ENCODE measurements around the gene CERKL.

CERKL gene

DNA sequence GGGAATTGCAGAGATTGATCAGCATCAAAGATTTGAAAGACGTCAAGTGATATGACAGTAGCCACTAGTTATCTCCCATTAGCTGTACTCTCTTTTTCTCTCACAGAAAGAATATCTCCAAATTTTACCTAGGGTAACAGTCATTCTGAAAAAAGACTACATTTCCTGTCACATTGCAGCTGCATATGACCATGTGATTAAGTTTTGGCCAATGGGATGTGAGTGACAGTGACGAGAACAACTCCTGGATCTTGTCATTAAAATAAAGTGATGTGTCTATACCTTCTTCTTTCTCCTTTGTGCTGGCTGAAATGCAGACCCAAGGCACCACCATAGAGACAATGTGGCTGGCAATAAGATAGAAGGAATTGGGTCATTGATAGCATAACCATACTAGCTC is 34.0 kb upstream of the CERKL start:
- TF ChIP-seq, protein P1, sequence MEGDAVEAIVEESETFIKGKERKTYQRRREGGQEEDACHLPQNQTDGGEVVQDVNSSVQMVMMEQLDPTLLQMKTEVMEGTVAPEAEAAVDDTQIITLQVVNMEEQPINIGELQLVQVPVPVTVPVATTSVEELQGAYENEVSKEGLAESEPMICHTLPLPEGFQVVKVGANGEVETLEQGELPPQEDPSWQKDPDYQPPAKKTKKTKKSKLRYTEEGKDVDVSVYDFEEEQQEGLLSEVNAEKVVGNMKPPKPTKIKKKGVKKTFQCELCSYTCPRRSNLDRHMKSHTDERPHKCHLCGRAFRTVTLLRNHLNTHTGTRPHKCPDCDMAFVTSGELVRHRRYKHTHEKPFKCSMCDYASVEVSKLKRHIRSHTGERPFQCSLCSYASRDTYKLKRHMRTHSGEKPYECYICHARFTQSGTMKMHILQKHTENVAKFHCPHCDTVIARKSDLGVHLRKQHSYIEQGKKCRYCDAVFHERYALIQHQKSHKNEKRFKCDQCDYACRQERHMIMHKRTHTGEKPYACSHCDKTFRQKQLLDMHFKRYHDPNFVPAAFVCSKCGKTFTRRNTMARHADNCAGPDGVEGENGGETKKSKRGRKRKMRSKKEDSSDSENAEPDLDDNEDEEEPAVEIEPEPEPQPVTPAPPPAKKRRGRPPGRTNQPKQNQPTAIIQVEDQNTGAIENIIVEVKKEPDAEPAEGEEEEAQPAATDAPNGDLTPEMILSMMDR (IDR thresholded peaks at IDR 0.05; ENCODE audit: low read depth, low read length) = no peak
- H3K9me3 ChIP-seq = no peaks in the 10 kb centered on the region
- no peak for DNase-seq
- no peak overlapping the region for H3K4me3 ChIP-seq (ENCODE audit: low read depth, low read length)
- H3K36me3 ChIP-seq = no peaks in the 10 kb centered on the region
- H3K4me1 ChIP-seq = no peaks in the 10 kb centered on the region
- no peaks in the 10 kb centered on the region for H3K27me3 ChIP-seq

DNA sequence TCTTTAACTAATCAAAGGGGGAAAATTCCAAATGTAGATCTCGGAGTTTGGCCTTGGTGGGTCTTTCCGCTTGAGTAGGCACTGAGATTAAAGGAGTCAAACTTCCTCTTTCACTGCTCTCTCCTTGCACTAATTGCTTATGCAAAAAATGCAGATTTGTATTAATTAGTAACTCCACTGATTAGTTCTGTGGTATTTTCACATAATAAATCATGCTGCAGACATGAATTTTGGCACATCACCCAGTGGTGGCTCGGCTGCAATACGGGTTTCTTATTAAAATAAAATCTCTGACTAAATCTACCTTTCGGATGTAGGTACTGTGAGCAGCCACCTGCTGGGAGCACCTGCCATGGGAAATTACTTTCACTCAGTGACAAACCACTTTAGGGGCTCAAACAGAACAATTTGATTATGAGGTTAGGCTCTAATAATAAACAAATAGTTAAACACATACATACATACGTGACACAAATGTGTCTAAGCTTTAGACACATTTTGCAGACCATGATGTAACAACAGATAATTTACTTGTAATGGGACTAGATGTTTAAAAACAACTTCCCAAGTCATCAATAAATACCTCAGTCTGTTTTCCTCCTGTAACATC is 29.8 kb upstream of the CERKL start:
- no peak for DNase-seq
- Histone ChIP-seq H3K36me3 (no peaks in the 10 kb centered on the region), H3K27me3 (peaks cover 32% of the 10 kb centered on the region), H3K4me1 (no peaks in the 10 kb centered on the region), H3K4me3 (ENCODE audit: low read depth, low read length) (no peak overlapping the region), H3K9me3 (no peaks in the 10 kb centered on the region)
- TF ChIP-seq, protein P1 (IDR thresholded peaks at IDR 0.05; ENCODE audit: low read depth, low read length) = no peak

DNA sequence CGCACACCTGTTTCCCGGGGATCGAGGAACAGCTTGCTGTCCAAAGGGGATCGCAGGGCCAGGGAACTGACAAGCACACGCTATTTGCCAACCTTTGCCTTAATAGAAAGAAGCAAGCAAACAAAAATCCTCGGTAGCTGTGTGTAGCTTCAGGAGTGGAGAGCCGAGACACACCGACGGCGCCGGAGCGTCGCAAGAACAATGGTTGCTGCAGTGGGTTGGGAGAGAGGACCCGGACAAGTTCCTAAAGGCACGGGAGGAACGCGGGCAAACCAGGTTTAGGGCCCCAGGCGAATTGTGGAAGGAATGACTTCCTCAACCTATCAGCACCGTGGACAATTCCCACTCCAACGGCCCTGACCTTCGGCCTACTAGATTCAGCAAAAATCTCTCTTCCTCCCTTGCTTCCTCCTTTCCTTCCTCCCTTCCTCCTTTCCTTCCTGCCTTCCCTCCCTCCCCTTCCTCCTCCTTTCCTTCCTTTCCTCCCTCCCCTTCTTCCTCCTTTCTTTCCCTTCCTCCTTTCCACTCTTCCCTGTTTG is 28.3 kb upstream of the CERKL start:
- no peak overlapping the region for H3K4me3 ChIP-seq (ENCODE audit: low read depth, low read length)
- TF ChIP-seq, protein P1 (IDR thresholded peaks at IDR 0.05; ENCODE audit: low read depth, low read length) = no peak
- H3K36me3 ChIP-seq = no peaks in the 10 kb centered on the region
- no peaks in the 10 kb centered on the region for H3K9me3 ChIP-seq
- no peaks in the 10 kb centered on the region for H3K4me1 ChIP-seq
- DNase-seq = no peak
- peaks cover 42% of the 10 kb centered on the region for H3K27me3 ChIP-seq

DNA sequence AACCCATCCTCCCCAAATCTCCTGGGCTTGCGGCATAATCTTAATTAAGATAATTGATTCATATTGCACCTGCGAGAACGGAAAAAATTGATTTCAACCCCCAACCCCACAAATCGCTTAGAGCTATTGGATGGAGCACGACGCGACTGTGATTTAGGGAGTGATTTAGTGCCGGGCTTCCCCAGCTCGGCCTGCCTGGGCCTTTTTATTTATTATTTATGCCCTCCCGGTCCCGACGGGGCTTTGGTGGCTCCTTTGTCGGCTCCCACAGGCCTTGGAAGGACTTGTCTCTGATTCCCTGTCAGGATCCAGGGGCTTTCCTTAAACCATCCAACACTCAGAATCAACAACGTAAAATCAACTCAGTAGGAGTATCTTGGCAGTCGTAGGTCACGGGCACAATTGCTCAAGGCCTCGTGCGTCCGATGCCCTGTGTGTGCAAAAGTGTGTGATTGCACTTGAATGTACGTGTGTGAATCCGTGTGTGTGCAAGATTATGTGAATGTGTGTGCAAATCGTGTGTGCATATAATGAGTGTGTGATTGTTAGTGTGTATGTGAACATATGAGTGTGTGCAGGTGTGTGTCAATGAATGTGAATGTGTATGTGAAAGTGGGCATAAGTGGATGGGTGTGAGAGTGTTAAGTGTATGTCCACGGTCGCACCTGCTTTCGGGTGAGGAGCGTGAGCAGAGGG is 27.7 kb upstream of the CERKL start:
- TF ChIP-seq, protein P1 (IDR thresholded peaks at IDR 0.05; ENCODE audit: low read depth, low read length) = no peak
- no peaks in the 10 kb centered on the region for H3K9me3 ChIP-seq
- no peaks in the 10 kb centered on the region for H3K4me1 ChIP-seq
- H3K4me3 ChIP-seq (ENCODE audit: low read depth, low read length) = no peak overlapping the region
- no peaks in the 10 kb centered on the region for H3K36me3 ChIP-seq
- H3K27me3 ChIP-seq = peaks cover 48% of the 10 kb centered on the region
- DNase-seq = no peak

DNA sequence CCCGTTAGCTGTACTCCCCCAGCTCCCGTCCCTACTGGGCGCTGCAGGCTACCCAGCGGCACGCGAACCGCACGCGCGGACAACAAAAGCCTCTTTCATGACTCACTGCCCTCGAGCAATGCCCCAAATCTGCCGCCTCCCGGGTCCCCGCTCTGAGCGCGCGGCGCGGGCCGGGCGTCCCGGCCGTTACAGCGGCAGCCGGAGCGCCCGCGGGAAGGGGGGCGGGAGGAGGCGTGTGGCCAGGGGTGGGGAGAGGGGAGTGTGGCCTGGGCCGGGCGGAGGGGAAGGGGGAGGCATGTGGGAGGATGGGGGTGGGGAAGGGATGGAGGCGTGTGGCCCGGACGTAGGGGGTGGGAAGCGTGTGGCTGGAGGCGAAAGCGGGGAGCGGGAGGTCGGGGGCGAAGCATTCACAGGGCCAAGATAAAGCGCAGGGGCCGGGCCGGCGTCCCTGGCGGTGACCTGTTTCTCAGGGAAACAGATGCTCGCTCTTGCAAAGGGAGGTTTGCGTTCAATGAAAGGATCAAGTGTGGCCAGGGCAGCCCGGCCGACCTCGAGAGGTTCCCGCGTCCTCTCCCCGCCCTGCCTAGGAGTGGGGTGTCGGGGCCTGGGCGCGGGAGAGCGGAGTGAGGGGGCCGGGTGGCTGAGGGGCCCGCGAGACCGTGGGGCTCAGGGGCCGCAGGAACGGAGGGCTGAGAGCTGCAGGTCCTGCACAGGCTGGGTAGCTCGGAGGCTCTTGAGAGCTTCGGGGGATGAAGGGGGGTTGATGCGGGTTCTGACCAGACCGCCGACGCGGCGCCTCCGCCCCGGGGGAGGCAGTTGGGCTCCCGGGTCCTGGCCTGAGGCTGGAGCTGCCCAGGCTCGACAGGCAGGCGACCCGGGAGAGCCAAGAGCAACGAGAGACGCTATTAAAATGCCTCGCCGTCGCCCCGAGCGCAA is 26.9 kb upstream of the CERKL start:
- H3K4me1 ChIP-seq = no peaks in the 10 kb centered on the region
- TF ChIP-seq, protein P1 (IDR thresholded peaks at IDR 0.05; ENCODE audit: low read depth, low read length) = no peak
- no peaks in the 10 kb centered on the region for H3K36me3 ChIP-seq
- no peaks in the 10 kb centered on the region for H3K9me3 ChIP-seq
- no peak for DNase-seq
- H3K27me3 ChIP-seq = peaks cover 56% of the 10 kb centered on the region
- H3K4me3 ChIP-seq (ENCODE audit: low read depth, low read length) = no peak overlapping the region; the same call in 1 of the 2 replicates

Measured in BE2C (cell line).